Measurements from ENCODE around the gene ROR2. TPM values are rescaled to one million over a fixed set of nuclear protein-coding genes. Genes with fewer than 3 reads are reported as not detected.

The ROR2 gene
- total and polyA plus RNA-seq, 11 donors, result 0.18 to 9.0 (median 0.49) TPM

DNA sequence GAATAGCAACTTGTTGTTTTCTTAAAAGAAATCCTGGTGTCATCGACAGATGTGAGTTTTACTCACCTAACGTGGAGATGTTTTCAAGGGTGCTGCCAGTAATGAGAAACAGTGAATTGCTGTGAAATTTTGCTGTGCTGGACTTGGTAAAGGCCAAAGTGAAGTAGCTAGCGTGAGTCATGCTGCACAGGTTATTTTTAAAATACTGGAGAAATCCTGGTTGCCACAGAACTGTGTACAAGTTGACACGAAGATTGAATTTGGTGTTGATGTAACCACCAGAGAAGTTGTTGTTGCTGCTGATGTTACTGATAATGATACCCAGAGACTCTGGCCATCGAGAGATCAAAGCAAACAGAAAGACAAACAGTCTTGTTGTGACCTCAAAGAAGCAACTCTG lies 338.4 kb downstream of the ROR2 start:
- intact Hi-C loops (cut with DNase I), result no loop called here
- H3K36me3 ChIP-seq, result no peaks in the 10 kb centered on the region
- H3K27me3 ChIP-seq, result no peaks in the 10 kb centered on the region
- H3K4me1 ChIP-seq, result peaks cover 0 to 9% (median 0%) of the 10 kb centered on the region in 12 donors
- H3K27ac ChIP-seq, result no peak overlapping the region
- H3K9me3 ChIP-seq, result no peaks in the 10 kb centered on the region
- ATAC-seq (peak; percentile 52 to 84 (median 67)), DNase-seq (no peak)
- TF ChIP-seq POLR2A (IDR thresholded peaks at IDR 0.05), result no peak
- TF ChIP-seq, protein P1, sequence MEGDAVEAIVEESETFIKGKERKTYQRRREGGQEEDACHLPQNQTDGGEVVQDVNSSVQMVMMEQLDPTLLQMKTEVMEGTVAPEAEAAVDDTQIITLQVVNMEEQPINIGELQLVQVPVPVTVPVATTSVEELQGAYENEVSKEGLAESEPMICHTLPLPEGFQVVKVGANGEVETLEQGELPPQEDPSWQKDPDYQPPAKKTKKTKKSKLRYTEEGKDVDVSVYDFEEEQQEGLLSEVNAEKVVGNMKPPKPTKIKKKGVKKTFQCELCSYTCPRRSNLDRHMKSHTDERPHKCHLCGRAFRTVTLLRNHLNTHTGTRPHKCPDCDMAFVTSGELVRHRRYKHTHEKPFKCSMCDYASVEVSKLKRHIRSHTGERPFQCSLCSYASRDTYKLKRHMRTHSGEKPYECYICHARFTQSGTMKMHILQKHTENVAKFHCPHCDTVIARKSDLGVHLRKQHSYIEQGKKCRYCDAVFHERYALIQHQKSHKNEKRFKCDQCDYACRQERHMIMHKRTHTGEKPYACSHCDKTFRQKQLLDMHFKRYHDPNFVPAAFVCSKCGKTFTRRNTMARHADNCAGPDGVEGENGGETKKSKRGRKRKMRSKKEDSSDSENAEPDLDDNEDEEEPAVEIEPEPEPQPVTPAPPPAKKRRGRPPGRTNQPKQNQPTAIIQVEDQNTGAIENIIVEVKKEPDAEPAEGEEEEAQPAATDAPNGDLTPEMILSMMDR (IDR thresholded peaks at IDR 0.05), result no peak
- no peak overlapping the region for H3K4me3 ChIP-seq
- WGBS, 4 donors, result 40 to 48% (median 45%) methylated on average over 5 of the region's 5 CpGs

- ATAC-seq, result no peak
These were observed 343.6 kb downstream of the ROR2 start for GRCh38 chr9:91606255-91606995.

DNA sequence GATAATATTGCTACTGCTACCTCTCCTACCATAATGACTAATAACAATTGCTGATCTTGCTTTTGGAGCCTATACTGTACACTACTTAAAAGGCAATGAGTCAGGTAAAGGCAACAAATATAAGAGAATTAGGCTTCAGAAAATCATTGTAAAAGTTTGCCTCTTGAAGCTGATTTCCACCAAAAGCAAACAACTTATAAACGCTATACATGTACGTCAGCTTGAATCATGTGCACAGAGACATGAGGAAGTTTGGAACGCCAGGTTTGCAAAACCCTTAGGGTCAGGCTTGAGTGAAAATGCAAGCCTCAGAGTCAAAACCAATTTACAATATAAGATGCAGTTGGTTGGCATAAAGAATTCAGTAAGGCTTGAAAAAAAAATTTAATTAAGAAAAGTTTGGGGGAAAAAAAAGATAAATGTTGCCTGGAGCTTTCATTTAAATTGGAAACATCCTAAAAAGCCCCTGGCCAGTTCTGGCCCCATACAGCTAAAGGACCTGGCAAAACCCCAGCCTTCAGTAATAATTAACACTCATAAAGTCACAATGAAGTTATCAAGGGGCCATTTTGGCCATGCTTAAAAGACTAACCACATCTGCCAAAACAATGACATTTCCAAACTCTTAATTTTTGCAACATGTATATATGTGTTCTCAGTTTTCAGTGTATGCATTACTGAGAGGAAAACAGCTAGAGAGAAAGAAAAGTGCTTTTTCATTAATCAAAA lies 345.4 kb downstream of the ROR2 start:
- H3K36me3 ChIP-seq, result no peaks in the 10 kb centered on the region
- no peaks in the 10 kb centered on the region for H3K9me3 ChIP-seq
- TF ChIP-seq, protein P1 (IDR thresholded peaks at IDR 0.05), result no peak
- no peak for TF ChIP-seq POLR2A (IDR thresholded peaks at IDR 0.05)
- no peak for DNase-seq
- H3K27me3 ChIP-seq, result no peaks in the 10 kb centered on the region
- 88 to 91% (median 90%) methylated on average over 3 of the region's 3 CpGs for WGBS, 4 donors
- no peak for ATAC-seq
- intact Hi-C loops (cut with DNase I), result no loop called here
- H3K4me3 ChIP-seq, result no peak overlapping the region
- no peak overlapping the region for H3K27ac ChIP-seq
- H3K4me1 ChIP-seq, result no peaks in the 10 kb centered on the region

More at GRCh38 chr9:91606255-91606995, 343.6 kb downstream of the ROR2 start:
- WGBS, 4 donors, result 54 to 80% (median 69%) methylated on average over 2 of the region's 2 CpGs
- H3K4me3 ChIP-seq, result no peak overlapping the region
- peaks cover 0 to 6% (median 0%) of the 10 kb centered on the region in 12 donors for H3K4me1 ChIP-seq
- H3K36me3 ChIP-seq, result no peaks in the 10 kb centered on the region
- TF ChIP-seq POLR2A (IDR thresholded peaks at IDR 0.05), result no peak
- TF ChIP-seq, protein P1 (IDR thresholded peaks at IDR 0.05), result no peak
- no peak overlapping the region for H3K27ac ChIP-seq
- DNase-seq, result no peak
- intact Hi-C loops (cut with DNase I), result no loop called here
- H3K27me3 ChIP-seq, result no peaks in the 10 kb centered on the region
- H3K9me3 ChIP-seq, result no peaks in the 10 kb centered on the region

- WGBS, 4 donors, result 79 to 86% (median 82%) methylated on average over 3 of the region's 3 CpGs
These were observed 346.1 kb downstream of the ROR2 start for GRCh38 chr9:91603932-91604331.

More at GRCh38 chr9:91603932-91604331, 346.1 kb downstream of the ROR2 start:
- DNase-seq (no peak), ATAC-seq (no peak)
- Histone ChIP-seq H3K4me1 (no peaks in the 10 kb centered on the region), H3K9me3 (no peaks in the 10 kb centered on the region), H3K36me3 (no peaks in the 10 kb centered on the region), H3K27ac (no peak overlapping the region), H3K27me3 (no peaks in the 10 kb centered on the region), H3K4me3 (no peak overlapping the region)
- intact Hi-C loops (cut with DNase I), result no loop called here
- TF ChIP-seq, protein P1 (IDR thresholded peaks at IDR 0.05), result no peak
- TF ChIP-seq POLR2A (IDR thresholded peaks at IDR 0.05), result no peak

Data from heart left ventricle (tissue), 16 donors.